ENCODE results near the gene LRPAP1. TPM values are rescaled to one million over a fixed set of nuclear protein-coding genes. Genes with fewer than 3 reads are reported as not detected.

Gene LRPAP1
- total RNA-seq, 1 experiment from 2014 or later: 126 TPM

DNA sequence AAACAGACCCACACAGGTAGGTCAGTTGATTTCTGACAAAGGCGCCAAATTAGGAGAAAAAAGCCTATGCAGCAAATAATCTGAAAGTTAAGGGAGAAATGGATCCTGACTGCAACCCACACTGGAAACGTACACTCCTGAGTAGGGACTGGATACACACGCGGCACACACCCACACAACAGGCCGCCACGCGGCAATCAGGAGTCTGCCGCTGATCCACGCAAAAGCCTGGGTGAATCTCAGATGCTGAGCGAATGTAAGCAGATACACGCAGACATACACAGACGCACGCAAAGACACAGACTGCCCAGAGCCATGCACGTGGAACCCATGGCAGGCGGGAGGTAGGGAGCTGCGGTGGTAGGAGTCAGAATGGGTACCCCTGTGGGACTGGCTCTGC lies 21.7 kb downstream of the LRPAP1 start:
- no peak overlapping the region for H3K27ac ChIP-seq
- H3F3A ChIP-seq (ENCODE audit: insufficient read depth, low read depth): no peaks in the 10 kb centered on the region
- TF ChIP-seq, protein P1, sequence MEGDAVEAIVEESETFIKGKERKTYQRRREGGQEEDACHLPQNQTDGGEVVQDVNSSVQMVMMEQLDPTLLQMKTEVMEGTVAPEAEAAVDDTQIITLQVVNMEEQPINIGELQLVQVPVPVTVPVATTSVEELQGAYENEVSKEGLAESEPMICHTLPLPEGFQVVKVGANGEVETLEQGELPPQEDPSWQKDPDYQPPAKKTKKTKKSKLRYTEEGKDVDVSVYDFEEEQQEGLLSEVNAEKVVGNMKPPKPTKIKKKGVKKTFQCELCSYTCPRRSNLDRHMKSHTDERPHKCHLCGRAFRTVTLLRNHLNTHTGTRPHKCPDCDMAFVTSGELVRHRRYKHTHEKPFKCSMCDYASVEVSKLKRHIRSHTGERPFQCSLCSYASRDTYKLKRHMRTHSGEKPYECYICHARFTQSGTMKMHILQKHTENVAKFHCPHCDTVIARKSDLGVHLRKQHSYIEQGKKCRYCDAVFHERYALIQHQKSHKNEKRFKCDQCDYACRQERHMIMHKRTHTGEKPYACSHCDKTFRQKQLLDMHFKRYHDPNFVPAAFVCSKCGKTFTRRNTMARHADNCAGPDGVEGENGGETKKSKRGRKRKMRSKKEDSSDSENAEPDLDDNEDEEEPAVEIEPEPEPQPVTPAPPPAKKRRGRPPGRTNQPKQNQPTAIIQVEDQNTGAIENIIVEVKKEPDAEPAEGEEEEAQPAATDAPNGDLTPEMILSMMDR (conservative IDR thresholded peaks at IDR 0.05): no peak
- TF ChIP-seq EZH2 (IDR thresholded peaks at IDR 0.05; ENCODE audit: low read depth): no peak
- no peaks in the 10 kb centered on the region for H3K9me3 ChIP-seq (ENCODE audit: insufficient read depth, low read depth)
- H3K4me2 ChIP-seq: no peak overlapping the region
- H3K27me3 ChIP-seq (ENCODE audit: insufficient read depth, low read depth): no peaks in the 10 kb centered on the region
- H3K9me2 ChIP-seq (ENCODE audit: insufficient read depth): no peaks in the 10 kb centered on the region
- ChIA-PET CTCF (no interaction called here), POLR2A (ENCODE audit: unreplicated experiment) (no interaction called here)
- H3K36me3 ChIP-seq (ENCODE audit: low read depth): no peaks in the 10 kb centered on the region
- no peak overlapping the region for H2AFZ ChIP-seq
- intact Hi-C loops (cut with micrococcal nuclease; ENCODE audit: unreplicated experiment): no loop called here
- no TSS peak for BruUV-seq (replicated peaks)
- DNase-seq: no peak
- H3K79me2 ChIP-seq (ENCODE audit: low read depth): no peaks in the 10 kb centered on the region
- H3K4me1 ChIP-seq (replicated peaks; ENCODE audit: insufficient read depth): no peaks in the 10 kb centered on the region
- no peaks in the 10 kb centered on the region for H4K20me1 ChIP-seq (ENCODE audit: insufficient read depth)
- no peak overlapping the region for H3K4me3 ChIP-seq

DNA sequence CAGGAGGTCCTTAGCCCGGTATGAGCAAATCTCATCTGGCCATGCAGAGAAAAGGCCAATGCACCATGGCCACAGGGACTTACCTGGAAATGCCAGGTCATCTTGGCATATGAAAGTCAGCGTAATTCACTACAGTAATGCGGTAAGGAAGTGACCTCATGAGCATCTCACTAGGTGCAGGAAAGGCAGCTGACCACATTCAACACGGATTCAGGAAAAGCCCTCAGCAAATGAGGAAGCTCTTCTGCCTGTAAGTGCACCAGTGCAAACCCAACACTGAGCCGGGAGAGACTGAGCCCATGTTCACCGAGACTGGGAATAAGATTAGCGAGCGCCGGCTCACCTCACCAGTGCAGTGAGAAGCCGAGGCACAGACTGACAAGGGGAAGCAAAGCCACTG lies 23.7 kb downstream of the LRPAP1 start:
- H3K79me2 ChIP-seq (ENCODE audit: low read depth): no peaks in the 10 kb centered on the region
- no peaks in the 10 kb centered on the region for H3K4me1 ChIP-seq (replicated peaks; ENCODE audit: insufficient read depth)
- H3F3A ChIP-seq (ENCODE audit: insufficient read depth, low read depth): no peaks in the 10 kb centered on the region
- no peaks in the 10 kb centered on the region for H3K9me2 ChIP-seq (ENCODE audit: insufficient read depth)
- no peak for DNase-seq
- CTCF ChIA-PET: no interaction called here
- BruUV-seq (replicated peaks): no TSS peak
- H2AFZ ChIP-seq: no peak overlapping the region
- TF ChIP-seq, protein P1 (conservative IDR thresholded peaks at IDR 0.05): no peak
- no peak for TF ChIP-seq EZH2 (IDR thresholded peaks at IDR 0.05; ENCODE audit: low read depth)
- no peak overlapping the region for H3K4me2 ChIP-seq
- no peak overlapping the region for H3K4me3 ChIP-seq
- H3K27me3 ChIP-seq (ENCODE audit: insufficient read depth, low read depth): no peaks in the 10 kb centered on the region
- intact Hi-C loops (cut with micrococcal nuclease; ENCODE audit: unreplicated experiment): no loop called here
- H3K27ac ChIP-seq: no peak overlapping the region
- POLR2A ChIA-PET (ENCODE audit: unreplicated experiment): no interaction called here
- no peaks in the 10 kb centered on the region for H3K36me3 ChIP-seq (ENCODE audit: low read depth)
- no peaks in the 10 kb centered on the region for H4K20me1 ChIP-seq (ENCODE audit: insufficient read depth)
- H3K9me3 ChIP-seq (ENCODE audit: insufficient read depth, low read depth): no peaks in the 10 kb centered on the region

DNA sequence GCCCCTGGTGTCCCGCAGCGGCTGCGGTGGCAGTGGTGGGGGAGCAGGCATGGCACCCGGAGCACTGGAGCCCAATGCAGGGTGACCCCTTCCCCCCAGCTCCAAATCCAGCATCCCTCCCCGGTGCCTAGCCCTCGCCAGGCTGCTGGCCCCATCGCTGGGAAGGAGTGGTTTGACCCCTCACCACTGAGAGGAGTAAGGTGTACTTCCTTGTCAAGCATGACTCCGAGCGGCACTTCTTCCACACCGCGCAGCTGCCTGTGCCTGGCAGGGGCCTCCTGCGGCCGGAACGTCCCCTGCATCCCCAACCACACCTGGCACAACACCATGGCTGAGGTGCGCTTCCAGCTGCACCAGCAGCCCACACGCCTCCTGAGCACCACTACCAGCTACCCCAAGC lies 27.0 kb downstream of the LRPAP1 start:
- Histone ChIP-seq H3K27ac (no peak overlapping the region), H4K20me1 (ENCODE audit: insufficient read depth) (no peaks in the 10 kb centered on the region), H3F3A (ENCODE audit: insufficient read depth, low read depth) (no peaks in the 10 kb centered on the region), H3K4me2 (no peak overlapping the region), H3K27me3 (ENCODE audit: insufficient read depth, low read depth) (no peaks in the 10 kb centered on the region), H3K9me3 (ENCODE audit: insufficient read depth, low read depth) (no peaks in the 10 kb centered on the region), H3K36me3 (ENCODE audit: low read depth) (no peaks in the 10 kb centered on the region), H3K4me1 (replicated peaks; ENCODE audit: insufficient read depth) (no peaks in the 10 kb centered on the region), H2AFZ (no peak overlapping the region), H3K4me3 (no peak overlapping the region), H3K79me2 (ENCODE audit: low read depth) (no peaks in the 10 kb centered on the region), H3K9me2 (ENCODE audit: insufficient read depth) (no peaks in the 10 kb centered on the region)
- DNase-seq: no peak
- POLR2A ChIA-PET (ENCODE audit: unreplicated experiment): no interaction called here
- TF ChIP-seq, protein P1 (conservative IDR thresholded peaks at IDR 0.05): no peak
- intact Hi-C loops (cut with micrococcal nuclease; ENCODE audit: unreplicated experiment): no loop called here
- BruUV-seq (replicated peaks): no TSS peak
- CTCF ChIA-PET: no interaction called here

All from PC-9 (cell line).